GM12878 (cell line): ENCODE measurements around the gene POLN. TPM values are rescaled to one million over a fixed set of nuclear protein-coding genes. Genes with fewer than 3 reads are reported as not detected.

Source experiments
- ATAC-seq: fragments of 200-7000 bp; cut with Tn5 transposase; 3 replicates; pipeline ENCODE4 v1.9.1; 2020; ENCODE audit warnings: mild to moderate bottlenecking, moderate library complexity
- BruUV-seq: library from RNA; stranded (reverse); fragments of 400-500 nt; replicated peaks from 2 replicates; lab custom pipeline; 2021; lab: Mats Ljungman, UMichigan
- CTCF ChIA-PET: fragments of 300-600 bp; sonication (Branson Sonifier 250); formaldehyde crosslinking; extraction: SDS; loops from one replicate; lab custom pipeline; 2021; ENCODE audit warnings: inconsistent platforms; lab: Yijun Ruan, JAX
- POLR2A ChIA-PET: fragments of 350-600 bp; formaldehyde crosslinking; extraction: SDS; loops from one replicate; lab custom pipeline; 2021; ENCODE audit warnings: inconsistent platforms; lab: Charles Lee
- RAD21 ChIA-PET: fragments of 300-600 bp; sonication (Branson Sonifier 250); formaldehyde crosslinking; loops from one replicate; lab custom pipeline; 2023; ENCODE audit warnings: antibody characterized with exemption; ENCODE audit not compliant: unreplicated experiment; lab: Charles Lee
- SMC1A ChIA-PET: fragments of 300-600 bp; sonication (Branson Sonifier 250); formaldehyde crosslinking; loops from one replicate; lab custom pipeline; 2023; ENCODE audit not compliant: unreplicated experiment, uncharacterized antibody; lab: Charles Lee
- DNase-seq: peaks from one replicate; pipeline ENCODE4 v3.0.0-alpha.2; 2011; ENCODE audit warnings: low read depth, low spot score
- FAIRE-seq: peaks from 3 replicates; lab custom pipeline; 2011; peaks lifted over from hg19 to GRCh38; lab: Jason Lieb, UNC
- H2AFZ ChIP-seq: 2 replicates; pipeline ENCODE4 v1.6.0; 2011; ENCODE audit warnings: low read depth, low read length, control low read depth; ENCODE audit not compliant: control insufficient read depth
- H3K27ac ChIP-seq: 2 replicates; pipeline ENCODE4 v1.5.1; 2011; ENCODE audit warnings: control low read depth; ENCODE audit not compliant: control insufficient read depth, insufficient read depth
- H3K27me3 ChIP-seq, 2 experiments: replicated peaks in 1 of 2; 2 replicates each; pipeline versions ENCODE4 v1.6.0 to v1.6.1; 2011; ENCODE audit warnings: low read length in 1 of 2; ENCODE audit not compliant: control insufficient read depth in 2 of 2, insufficient read depth in 2 of 2
- H3K36me3 ChIP-seq, 2 experiments: 2 replicates each; pipeline ENCODE4 v1.5.1; 2011; ENCODE audit warnings: low read length in 1 of 2; ENCODE audit not compliant: control insufficient read depth in 2 of 2, insufficient read depth in 2 of 2
- H3K4me1 ChIP-seq: 2 replicates; pipeline ENCODE4 v1.6.1; 2011; ENCODE audit warnings: mild to moderate bottlenecking, low read length, moderate library complexity, mixed read lengths; ENCODE audit not compliant: control insufficient read depth, insufficient read depth
- H3K4me2 ChIP-seq: 2 replicates; pipeline ENCODE4 v1.6.0; 2011; ENCODE audit warnings: control low read depth; ENCODE audit not compliant: control insufficient read depth, insufficient read depth
- H3K4me3 ChIP-seq: fragments of 200-600 bp; sonication (generic); 2 replicates; pipeline ENCODE4 v1.5.1; 2016
- H3K79me2 ChIP-seq: 2 replicates; pipeline ENCODE4 v1.6.0; 2011; ENCODE audit warnings: low read length; ENCODE audit not compliant: control insufficient read depth, insufficient read depth
- H3K9ac ChIP-seq: 2 replicates; pipeline ENCODE4 v1.8.0; 2011; ENCODE audit warnings: low read length, control low read depth, mixed read lengths; ENCODE audit not compliant: control insufficient read depth, insufficient read depth
- H3K9me3 ChIP-seq: replicated peaks from 3 replicates; pipeline ENCODE4 v1.5.1; 2011; ENCODE audit warnings: mild to moderate bottlenecking, low read length; ENCODE audit not compliant: control insufficient read depth, insufficient read depth
- H4K20me1 ChIP-seq: 2 replicates; pipeline ENCODE4 v1.6.0; 2011; ENCODE audit not compliant: control insufficient read depth, insufficient read depth
- CHD4 ChIP-seq: fragments of 200-600 bp; sonication (generic); IDR thresholded peaks from 2 replicates; pipeline ENCODE4 v1.6.1; 2016; ENCODE audit warnings: mild to moderate bottlenecking
- EZH2 ChIP-seq: IDR thresholded peaks from 2 replicates; pipeline ENCODE4 v1.6.1; 2012; ENCODE audit warnings: low read depth, mild to moderate bottlenecking, control low read depth, inconsistent platforms, low read length, borderline replicate concordance; ENCODE audit not compliant: control insufficient read depth
- FOXK2 ChIP-seq: fragments of 450-650 bp; IDR thresholded peaks from 2 replicates; pipeline ENCODE4 v1.6.1; 2017; ENCODE audit warnings: mild to moderate bottlenecking, moderate library complexity
- JUND ChIP-seq: IDR thresholded peaks from 2 replicates; pipeline ENCODE4 v1.6.1; 2012; ENCODE audit warnings: low read depth, mild to moderate bottlenecking, low read length, improper control_type of control experiment, moderate library complexity
- PML ChIP-seq: IDR thresholded peaks from 2 replicates; pipeline ENCODE4 v1.6.1; 2012; ENCODE audit warnings: low read length, inconsistent platforms
- RAD51 ChIP-seq: fragments of 450-650 bp; IDR thresholded peaks from 2 replicates; pipeline ENCODE4 v1.6.1; 2016; ENCODE audit warnings: moderate library complexity, mild to moderate bottlenecking, inconsistent platforms
- SIN3A ChIP-seq: IDR thresholded peaks from 2 replicates; pipeline ENCODE4 v1.6.1; 2012; ENCODE audit warnings: low read depth, low read length, improper control_type of control experiment
- SMC3 ChIP-seq: IDR thresholded peaks from 2 replicates; pipeline ENCODE4 v1.6.1; 2011; ENCODE audit warnings: low read length, improper control_type of control experiment, borderline replicate concordance
- SPI1 ChIP-seq: IDR thresholded peaks from 2 replicates; pipeline ENCODE4 v1.6.1; 2011; ENCODE audit warnings: low read depth, mild to moderate bottlenecking, low read length, moderate library complexity, borderline replicate concordance; ENCODE audit not compliant: insufficient read depth
- SREBF2 ChIP-seq: IDR thresholded peaks from 2 replicates; pipeline ENCODE4 v1.6.1; 2012; ENCODE audit warnings: mild to moderate bottlenecking, low read length
- TCF7 ChIP-seq: IDR thresholded peaks from 2 replicates; pipeline ENCODE4 v1.6.1; 2014; ENCODE audit warnings: antibody characterized with exemption, borderline replicate concordance
- YBX1 ChIP-seq: fragments of 450-650 bp; IDR thresholded peaks from 2 replicates; pipeline ENCODE4 v1.6.1; 2016; ENCODE audit warnings: antibody characterized with exemption
- ZSCAN29 ChIP-seq: fragments of 450-650 bp; IDR thresholded peaks from 2 replicates; pipeline ENCODE4 v1.6.1; 2017; ENCODE audit warnings: mild to moderate bottlenecking, moderate library complexity
- WGBS: methylation state at CpG from one replicate; pipeline ENCODE4 v1.1.6; 2016; ENCODE audit warnings: low lambda C conversion rate; ENCODE audit not compliant: insufficient replicate concordance, insufficient coverage; ENCODE audit errors: missing lambda C conversion rate; 5-methylcytosine and 5-hydroxymethylcytosine counted together
- in situ Hi-C: fragments of 300-500 bp; cut with MboI; formaldehyde crosslinking; loops from 9 replicates; pipeline ENCODE4 v1.14.3; 2018; ENCODE audit warnings: mixed read lengths
- intact Hi-C: fragments of 100-400 bp; cut with micrococcal nuclease; formaldehyde crosslinking; loops from one replicate; pipeline ENCODE4 v1.14.2; 2022; ENCODE audit not compliant: unreplicated experiment
- polyA plus RNA-seq, 11 experiments: library from polyadenylated mRNA; depleted of rRNA in 4 of 11; unstranded in 6 of 11; stranded (reverse) in 5 of 11; fragments of >200 nt; fragmentation: Nextera tagmentation in 4 of 11; fragmentation: Illumina TruSeq in 1 of 11; extraction: Ambion mirVana in 4 of 11; extraction: Trizol in 1 of 11; gene quantifications; 1 replicate in 1 of 11; 2 replicates in 10 of 11; pipeline versions ENCODE4 v1.2.1 to v1.2.3, GENCODE V29; 2011 to 2016; ENCODE audit warnings: inconsistent platforms in 2 of 11, missing spikeins in 2 of 11, low read depth in 1 of 11
- total RNA-seq, 4 experiments: library from RNA; depleted of rRNA in 3 of 4; stranded (reverse); fragments of >200 nt in 3 of 4; fragmentation: Illumina TruSeq in 1 of 4; extraction: Trizol in 1 of 4; gene quantifications; 2 replicates each; pipeline versions ENCODE4 v1.2.1 to v1.2.3, GENCODE V29; 2013 to 2021
- TF ChIP-seq, protein P1 (sequence below): fragments of 450-650 bp; conservative IDR thresholded peaks from 2 replicates; pipeline ENCODE4 v1.6.1; 2017; ENCODE audit warnings: mild to moderate bottlenecking, moderate library complexity
- TF ChIP-seq, protein P2 (sequence below): IDR thresholded peaks from 2 replicates; pipeline ENCODE4 v1.6.1; 2012; ENCODE audit warnings: low read depth, low read length, improper control_type of control experiment
- TF ChIP-seq, protein P3 (sequence below): IDR thresholded peaks from 2 replicates; pipeline ENCODE4 v1.6.1; 2012; ENCODE audit warnings: mild to moderate bottlenecking, low read depth, low read length

Gene POLN
- total and polyA plus RNA-seq, 10 of the 15 experiments (the other 5 are each of a cell fraction or from before 2014, with no cell fraction given) = 0.09 to 2.0 (median 0.95) TPM; not detected in 1

DNA sequence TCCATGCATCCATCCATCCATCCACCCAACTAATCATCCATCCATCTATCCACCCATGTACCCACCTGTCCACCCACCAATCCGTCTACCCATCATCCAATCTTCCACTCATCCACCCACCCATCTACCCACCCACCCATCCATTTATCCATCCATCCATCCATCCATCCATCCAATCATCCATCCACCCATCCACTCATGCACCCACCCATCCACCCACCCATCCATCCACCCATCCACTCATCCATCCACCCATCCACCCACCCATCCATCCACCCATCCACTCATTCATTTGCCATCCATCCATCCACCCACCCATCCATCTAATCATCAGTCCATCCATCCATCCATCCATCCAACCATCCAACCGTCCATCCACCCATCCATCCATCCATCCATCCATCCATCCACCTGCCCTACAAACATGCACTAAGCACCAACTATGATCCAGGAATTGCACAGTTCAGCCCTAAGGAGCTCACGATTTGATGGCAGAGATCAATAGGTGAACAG, 41.3 kb upstream of the POLN start:
- H3K9me3 ChIP-seq = no peaks in the 10 kb centered on the region
- DNase-seq (no peak), FAIRE-seq (no peak), ATAC-seq (no peak)
- WGBS = 42% methylated on average over 3 of the region's 3 CpGs
- CTCF ChIA-PET = no interaction called here
- TF ChIP-seq SIN3A (no peak), ZSCAN29 (no peak), SPI1 (no peak), YBX1 (no peak), TCF7 (no peak), CHD4 (no peak), JUND (no peak), SMC3 (no peak), PML (no peak), SREBF2 (no peak), RAD51 (no peak), FOXK2 (no peak), EZH2 (no peak)
- TF ChIP-seq, protein P1, sequence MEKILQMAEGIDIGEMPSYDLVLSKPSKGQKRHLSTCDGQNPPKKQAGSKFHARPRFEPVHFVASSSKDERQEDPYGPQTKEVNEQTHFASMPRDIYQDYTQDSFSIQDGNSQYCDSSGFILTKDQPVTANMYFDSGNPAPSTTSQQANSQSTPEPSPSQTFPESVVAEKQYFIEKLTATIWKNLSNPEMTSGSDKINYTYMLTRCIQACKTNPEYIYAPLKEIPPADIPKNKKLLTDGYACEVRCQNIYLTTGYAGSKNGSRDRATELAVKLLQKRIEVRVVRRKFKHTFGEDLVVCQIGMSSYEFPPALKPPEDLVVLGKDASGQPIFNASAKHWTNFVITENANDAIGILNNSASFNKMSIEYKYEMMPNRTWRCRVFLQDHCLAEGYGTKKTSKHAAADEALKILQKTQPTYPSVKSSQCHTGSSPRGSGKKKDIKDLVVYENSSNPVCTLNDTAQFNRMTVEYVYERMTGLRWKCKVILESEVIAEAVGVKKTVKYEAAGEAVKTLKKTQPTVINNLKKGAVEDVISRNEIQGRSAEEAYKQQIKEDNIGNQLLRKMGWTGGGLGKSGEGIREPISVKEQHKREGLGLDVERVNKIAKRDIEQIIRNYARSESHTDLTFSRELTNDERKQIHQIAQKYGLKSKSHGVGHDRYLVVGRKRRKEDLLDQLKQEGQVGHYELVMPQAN = no peak
- TF ChIP-seq, protein P2, sequence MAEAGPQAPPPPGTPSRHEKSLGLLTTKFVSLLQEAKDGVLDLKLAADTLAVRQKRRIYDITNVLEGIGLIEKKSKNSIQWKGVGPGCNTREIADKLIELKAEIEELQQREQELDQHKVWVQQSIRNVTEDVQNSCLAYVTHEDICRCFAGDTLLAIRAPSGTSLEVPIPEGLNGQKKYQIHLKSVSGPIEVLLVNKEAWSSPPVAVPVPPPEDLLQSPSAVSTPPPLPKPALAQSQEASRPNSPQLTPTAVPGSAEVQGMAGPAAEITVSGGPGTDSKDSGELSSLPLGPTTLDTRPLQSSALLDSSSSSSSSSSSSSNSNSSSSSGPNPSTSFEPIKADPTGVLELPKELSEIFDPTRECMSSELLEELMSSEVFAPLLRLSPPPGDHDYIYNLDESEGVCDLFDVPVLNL = no peak
- TF ChIP-seq, protein P3, sequence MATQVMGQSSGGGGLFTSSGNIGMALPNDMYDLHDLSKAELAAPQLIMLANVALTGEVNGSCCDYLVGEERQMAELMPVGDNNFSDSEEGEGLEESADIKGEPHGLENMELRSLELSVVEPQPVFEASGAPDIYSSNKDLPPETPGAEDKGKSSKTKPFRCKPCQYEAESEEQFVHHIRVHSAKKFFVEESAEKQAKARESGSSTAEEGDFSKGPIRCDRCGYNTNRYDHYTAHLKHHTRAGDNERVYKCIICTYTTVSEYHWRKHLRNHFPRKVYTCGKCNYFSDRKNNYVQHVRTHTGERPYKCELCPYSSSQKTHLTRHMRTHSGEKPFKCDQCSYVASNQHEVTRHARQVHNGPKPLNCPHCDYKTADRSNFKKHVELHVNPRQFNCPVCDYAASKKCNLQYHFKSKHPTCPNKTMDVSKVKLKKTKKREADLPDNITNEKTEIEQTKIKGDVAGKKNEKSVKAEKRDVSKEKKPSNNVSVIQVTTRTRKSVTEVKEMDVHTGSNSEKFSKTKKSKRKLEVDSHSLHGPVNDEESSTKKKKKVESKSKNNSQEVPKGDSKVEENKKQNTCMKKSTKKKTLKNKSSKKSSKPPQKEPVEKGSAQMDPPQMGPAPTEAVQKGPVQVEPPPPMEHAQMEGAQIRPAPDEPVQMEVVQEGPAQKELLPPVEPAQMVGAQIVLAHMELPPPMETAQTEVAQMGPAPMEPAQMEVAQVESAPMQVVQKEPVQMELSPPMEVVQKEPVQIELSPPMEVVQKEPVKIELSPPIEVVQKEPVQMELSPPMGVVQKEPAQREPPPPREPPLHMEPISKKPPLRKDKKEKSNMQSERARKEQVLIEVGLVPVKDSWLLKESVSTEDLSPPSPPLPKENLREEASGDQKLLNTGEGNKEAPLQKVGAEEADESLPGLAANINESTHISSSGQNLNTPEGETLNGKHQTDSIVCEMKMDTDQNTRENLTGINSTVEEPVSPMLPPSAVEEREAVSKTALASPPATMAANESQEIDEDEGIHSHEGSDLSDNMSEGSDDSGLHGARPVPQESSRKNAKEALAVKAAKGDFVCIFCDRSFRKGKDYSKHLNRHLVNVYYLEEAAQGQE = no peak
- BruUV-seq = no TSS peak
- no peak overlapping the region for H3K4me2 ChIP-seq
- H3K79me2 ChIP-seq = no peaks in the 10 kb centered on the region
- H2AFZ ChIP-seq = no peak overlapping the region
- H4K20me1 ChIP-seq = no peaks in the 10 kb centered on the region
- no peaks in the 10 kb centered on the region for H3K36me3 ChIP-seq
- H3K27me3 ChIP-seq = no peaks in the 10 kb centered on the region
- no peak overlapping the region for H3K27ac ChIP-seq
- SMC1A ChIA-PET = no interaction called here
- in situ Hi-C loops = no loop called here
- intact Hi-C loops = no loop called here
- H3K4me3 ChIP-seq = no peak overlapping the region
- H3K9ac ChIP-seq = no peak overlapping the region
- POLR2A ChIA-PET = interaction anchor here (0.5 kb wide), 1 partner anchor 805 kb away, joined by 7 read pairs; no protein-coding TSS in a partner anchor
- RAD21 ChIA-PET = no interaction called here
- peaks cover 7% of the 10 kb centered on the region for H3K4me1 ChIP-seq
